ENCODE measurements around the gene SP100.

SP100 gene

GRCh38 chr2:230439590-230439989 lies 23.6 kb downstream of the SP100 start:
- Histone ChIP-seq H3K36me3 (ENCODE audit: control insufficient read depth in 2 of 2, insufficient read depth in 1 of 2, low read length in 2 of 2) (peaks cover 0 to 9% of the 10 kb centered on the region in 2 experiments; a peak in 1 of 3 replicates), H3K9me3 (ENCODE audit: control insufficient read depth, insufficient read depth, low read depth, low read length) (no peaks in the 10 kb centered on the region), H3K4me1 (ENCODE audit: control insufficient read depth, insufficient read depth, low read length) (no peaks in the 10 kb centered on the region), H3K4me3 (ENCODE audit: low read depth, low read length) (no peak overlapping the region), H3K27ac (ENCODE audit: extremely low read depth, low read depth, low read length) (no peak overlapping the region)
- POLR2A ChIA-PET, result no interaction called here
- CTCF ChIA-PET, result no interaction called here
- TF ChIP-seq ZNF221 (tag by site-specific recombination; IDR thresholded peaks at IDR 0.05; ENCODE audit: borderline replicate concordance) (no peak), ZNF610 (tag by site-specific recombination; IDR thresholded peaks at IDR 0.05; ENCODE audit: borderline replicate concordance) (no peak), HOXA7 (CRISPR knock-in tag; IDR thresholded peaks at IDR 0.05; ENCODE audit: borderline replicate concordance) (no peak), ZBTB10 (tag by site-specific recombination; IDR thresholded peaks at IDR 0.05) (no peak), ZNF843 (tag by site-specific recombination; IDR thresholded peaks at IDR 0.05) (no peak), ZNF571 (tag by site-specific recombination; IDR thresholded peaks at IDR 0.05) (no peak), ZNF473 (tag by site-specific recombination; IDR thresholded peaks at IDR 0.05) (no peak), ZNF560 (tag by site-specific recombination; IDR thresholded peaks at IDR 0.05; ENCODE audit: borderline replicate concordance) (no peak), SCRT1 (tag by site-specific recombination; IDR thresholded peaks at IDR 0.05; ENCODE audit: borderline replicate concordance) (no peak), ZFP69B (tag by site-specific recombination; IDR thresholded peaks at IDR 0.05) (no peak), ZNF24 (tag by site-specific recombination; IDR thresholded peaks at IDR 0.05) (no peak), PRDM2 (tag by site-specific recombination; IDR thresholded peaks at IDR 0.05; ENCODE audit: borderline replicate concordance) (no peak)

- ChIA-PET POLR2A (no interaction called here), CTCF (no interaction called here)
- H3K9me3 ChIP-seq (ENCODE audit: control insufficient read depth, insufficient read depth, low read depth, low read length), result no peaks in the 10 kb centered on the region
- no peak overlapping the region for H3K27ac ChIP-seq (ENCODE audit: extremely low read depth, low read depth, low read length)
- H3K4me1 ChIP-seq (ENCODE audit: control insufficient read depth, insufficient read depth, low read length), result no peaks in the 10 kb centered on the region
- peaks cover 0 to 10% of the 10 kb centered on the region in 2 experiments; a peak in 1 of 3 replicates for H3K36me3 ChIP-seq (ENCODE audit: control insufficient read depth in 2 of 2, insufficient read depth in 1 of 2, low read length in 2 of 2)
- no peak for TF ChIP-seq ZNF10 (tag by site-specific recombination; IDR thresholded peaks at IDR 0.05)
- TF ChIP-seq PRDM6 (tag by site-specific recombination; IDR thresholded peaks at IDR 0.05), result no peak
- no peak for TF ChIP-seq ZSCAN5A (tag by site-specific recombination; IDR thresholded peaks at IDR 0.05)
- TF ChIP-seq ZNF510 (tag by site-specific recombination; IDR thresholded peaks at IDR 0.05; ENCODE audit: insufficient replicate concordance), result no peak
- TF ChIP-seq ZNF280C (tag by site-specific recombination; IDR thresholded peaks at IDR 0.05), result no peak
- TF ChIP-seq KLF16 (tag by site-specific recombination; IDR thresholded peaks at IDR 0.05), result no peak
- no peak overlapping the region for H3K4me3 ChIP-seq (ENCODE audit: low read depth, low read length)
These were observed 25.4 kb downstream of the SP100 start for GRCh38 chr2:230441227-230441897.

All from HEK293 (cell line).